ENCODE results near the gene ANKRD63. TPM values are rescaled to one million over a fixed set of nuclear protein-coding genes. Genes with fewer than 3 reads are reported as not detected.

The ANKRD63 gene
- total RNA-seq, 1 experiment from 2014 or later: 2.5 TPM

- TF ChIP-seq EZH2 (IDR thresholded peaks at IDR 0.05; ENCODE audit: borderline replicate concordance, low read depth, low read length, poor library complexity, severe bottlenecking): no peak
- no peak for TF ChIP-seq CTCF (conservative IDR thresholded peaks at IDR 0.05; ENCODE audit: low read depth, low read length)
- H3K4me1 ChIP-seq (ENCODE audit: insufficient read depth, low read length, poor library complexity, severe bottlenecking): peaks cover 9% of the 10 kb centered on the region
- no TSS peak for BruUV-seq (replicated peaks)
- no peaks in the 10 kb centered on the region for H3K27me3 ChIP-seq (replicated peaks; ENCODE audit: insufficient read depth, low read depth, low read length, poor library complexity)
- ChIA-PET CTCF (no interaction called here), POLR2A (ENCODE audit: low non-redundant PET) (no interaction called here)
- H3K27ac ChIP-seq (ENCODE audit: low read depth, low read length, poor library complexity, severe bottlenecking): no peak overlapping the region
- no peak for DNase-seq (ENCODE audit: low spot score)
- no peaks in the 10 kb centered on the region for H3K9me3 ChIP-seq (ENCODE audit: low read depth, low read length, poor library complexity, severe bottlenecking)
- intact Hi-C loops (cut with micrococcal nuclease; ENCODE audit: unreplicated experiment): no loop called here
- no peak overlapping the region for H3K4me3 ChIP-seq (ENCODE audit: low read depth, low read length, poor library complexity, severe bottlenecking)
- H3K36me3 ChIP-seq (ENCODE audit: insufficient read depth, low read length, poor library complexity, severe bottlenecking): no peaks in the 10 kb centered on the region
Observed at GRCh38 chr15:40235201-40235885, 47.5 kb downstream of the ANKRD63 start.

GRCh38 chr15:40234783-40235182 lies 48.1 kb downstream of the ANKRD63 start:
- Histone ChIP-seq H3K27ac (ENCODE audit: low read depth, low read length, poor library complexity, severe bottlenecking) (no peak overlapping the region), H3K27me3 (replicated peaks; ENCODE audit: insufficient read depth, low read depth, low read length, poor library complexity) (no peaks in the 10 kb centered on the region), H3K9me3 (ENCODE audit: low read depth, low read length, poor library complexity, severe bottlenecking) (no peaks in the 10 kb centered on the region), H3K4me3 (ENCODE audit: low read depth, low read length, poor library complexity, severe bottlenecking) (no peak overlapping the region), H3K4me1 (ENCODE audit: insufficient read depth, low read length, poor library complexity, severe bottlenecking) (peaks cover 9% of the 10 kb centered on the region), H3K36me3 (ENCODE audit: insufficient read depth, low read length, poor library complexity, severe bottlenecking) (peaks cover 3% of the 10 kb centered on the region)
- POLR2A ChIA-PET (ENCODE audit: low non-redundant PET): no interaction called here
- intact Hi-C loops (cut with micrococcal nuclease; ENCODE audit: unreplicated experiment): no loop called here
- DNase-seq (ENCODE audit: low spot score): no peak
- no TSS peak for BruUV-seq (replicated peaks)
- CTCF ChIA-PET: no interaction called here
- TF ChIP-seq EZH2 (IDR thresholded peaks at IDR 0.05; ENCODE audit: borderline replicate concordance, low read depth, low read length, poor library complexity, severe bottlenecking) (no peak), CTCF (conservative IDR thresholded peaks at IDR 0.05; ENCODE audit: low read depth, low read length) (no peak)

- POLR2A ChIA-PET (ENCODE audit: low non-redundant PET): no interaction called here
Observed at GRCh38 chr15:40233727-40234577, 48.9 kb downstream of the ANKRD63 start.

More at GRCh38 chr15:40233727-40234577, 48.9 kb downstream of the ANKRD63 start:
- no peak overlapping the region for H3K27ac ChIP-seq (ENCODE audit: low read depth, low read length, poor library complexity, severe bottlenecking)
- H3K36me3 ChIP-seq (ENCODE audit: insufficient read depth, low read length, poor library complexity, severe bottlenecking): peaks cover 11% of the 10 kb centered on the region
- BruUV-seq (replicated peaks): no TSS peak
- TF ChIP-seq EZH2 (IDR thresholded peaks at IDR 0.05; ENCODE audit: borderline replicate concordance, low read depth, low read length, poor library complexity, severe bottlenecking): no peak
- H3K4me1 ChIP-seq (ENCODE audit: insufficient read depth, low read length, poor library complexity, severe bottlenecking): peaks cover 2% of the 10 kb centered on the region
- intact Hi-C loops (cut with micrococcal nuclease; ENCODE audit: unreplicated experiment): no loop called here
- DNase-seq (ENCODE audit: low spot score): no peak
- no peak overlapping the region for H3K4me3 ChIP-seq (ENCODE audit: low read depth, low read length, poor library complexity, severe bottlenecking)
- no peaks in the 10 kb centered on the region for H3K27me3 ChIP-seq (replicated peaks; ENCODE audit: insufficient read depth, low read depth, low read length, poor library complexity)
- CTCF ChIA-PET: no interaction called here
- no peaks in the 10 kb centered on the region for H3K9me3 ChIP-seq (ENCODE audit: low read depth, low read length, poor library complexity, severe bottlenecking)

Measured in A673 (cell line).